ENCODE results near the gene RUBCN. TPM values are rescaled to one million over a fixed set of nuclear protein-coding genes. Genes with fewer than 3 reads are reported as not detected.

RUBCN gene
- total and polyA plus RNA-seq, 10 of the 15 experiments (the other 5 are each of a cell fraction or from before 2014, with no cell fraction given): 15.5 to 79.9 (median 40.4) TPM

DNA sequence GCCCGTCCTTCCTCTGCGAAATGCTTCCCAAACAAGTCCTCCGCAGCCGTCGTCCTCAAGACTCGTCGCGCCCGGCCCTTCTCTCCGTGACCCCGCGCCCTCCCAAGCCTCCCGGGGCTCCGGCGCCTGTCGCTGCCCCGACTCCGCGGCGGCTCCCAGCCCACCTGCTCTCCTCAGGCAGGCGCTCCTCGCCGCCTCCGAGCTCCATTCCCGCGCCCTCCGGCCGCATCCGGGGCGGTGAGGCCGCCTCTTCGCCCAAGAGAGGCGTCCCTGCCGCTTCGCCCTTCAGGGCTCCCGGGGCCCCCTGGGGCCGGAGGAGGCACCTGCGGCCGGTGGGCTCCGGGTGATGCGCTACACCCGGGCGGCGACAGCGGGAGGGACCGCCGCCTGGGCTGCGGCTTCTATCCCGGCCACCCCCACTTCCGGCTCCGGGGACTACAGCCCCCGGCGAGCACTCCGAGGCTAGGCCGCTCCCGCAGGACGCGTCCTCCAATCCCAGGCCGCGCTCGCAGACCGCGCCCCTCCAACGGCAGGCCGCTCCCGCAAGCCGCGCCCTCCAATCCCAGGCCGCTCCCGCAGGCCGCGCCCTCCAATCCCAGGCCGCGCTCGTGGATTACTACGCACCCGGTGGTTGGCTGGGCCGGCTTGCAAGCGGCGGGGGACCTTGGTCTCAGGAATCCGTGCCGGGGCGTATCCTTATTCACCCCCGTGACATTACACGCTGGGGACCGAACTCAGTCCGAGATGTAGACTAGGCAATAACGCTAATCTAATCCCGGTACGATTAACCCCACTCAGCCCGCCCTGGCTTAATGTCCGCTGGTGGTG lies at the start of gene RUBCN (continued):
- TF ChIP-seq CEBPZ (IDR thresholded peaks at IDR 0.05; ENCODE audit: low read depth, low read length): no peak
- TF ChIP-seq FOXK2 (IDR thresholded peaks at IDR 0.05): no peak
- TF ChIP-seq NR2C1 (IDR thresholded peaks at IDR 0.05): no peak
- TF ChIP-seq FOXM1 (IDR thresholded peaks at IDR 0.05; ENCODE audit: low read depth, low read length): no peak
- TF ChIP-seq HCFC1 (IDR thresholded peaks at IDR 0.05; ENCODE audit: low read length): peak; percentile 85
- TF ChIP-seq NFXL1 (IDR thresholded peaks at IDR 0.05; ENCODE audit: borderline replicate concordance): no peak
- TF ChIP-seq EZH2 (IDR thresholded peaks at IDR 0.05; ENCODE audit: borderline replicate concordance, control insufficient read depth, low read depth, low read length): no peak
- TF ChIP-seq KLF5 (IDR thresholded peaks at IDR 0.05; ENCODE audit: partially characterized antibody): peak; percentile 14
- peak; percentile 21 to 60; a peak in 2 of 4 replicates for TF ChIP-seq IKZF2 (IDR thresholded peaks at IDR 0.05)
- TF ChIP-seq, protein P1, sequence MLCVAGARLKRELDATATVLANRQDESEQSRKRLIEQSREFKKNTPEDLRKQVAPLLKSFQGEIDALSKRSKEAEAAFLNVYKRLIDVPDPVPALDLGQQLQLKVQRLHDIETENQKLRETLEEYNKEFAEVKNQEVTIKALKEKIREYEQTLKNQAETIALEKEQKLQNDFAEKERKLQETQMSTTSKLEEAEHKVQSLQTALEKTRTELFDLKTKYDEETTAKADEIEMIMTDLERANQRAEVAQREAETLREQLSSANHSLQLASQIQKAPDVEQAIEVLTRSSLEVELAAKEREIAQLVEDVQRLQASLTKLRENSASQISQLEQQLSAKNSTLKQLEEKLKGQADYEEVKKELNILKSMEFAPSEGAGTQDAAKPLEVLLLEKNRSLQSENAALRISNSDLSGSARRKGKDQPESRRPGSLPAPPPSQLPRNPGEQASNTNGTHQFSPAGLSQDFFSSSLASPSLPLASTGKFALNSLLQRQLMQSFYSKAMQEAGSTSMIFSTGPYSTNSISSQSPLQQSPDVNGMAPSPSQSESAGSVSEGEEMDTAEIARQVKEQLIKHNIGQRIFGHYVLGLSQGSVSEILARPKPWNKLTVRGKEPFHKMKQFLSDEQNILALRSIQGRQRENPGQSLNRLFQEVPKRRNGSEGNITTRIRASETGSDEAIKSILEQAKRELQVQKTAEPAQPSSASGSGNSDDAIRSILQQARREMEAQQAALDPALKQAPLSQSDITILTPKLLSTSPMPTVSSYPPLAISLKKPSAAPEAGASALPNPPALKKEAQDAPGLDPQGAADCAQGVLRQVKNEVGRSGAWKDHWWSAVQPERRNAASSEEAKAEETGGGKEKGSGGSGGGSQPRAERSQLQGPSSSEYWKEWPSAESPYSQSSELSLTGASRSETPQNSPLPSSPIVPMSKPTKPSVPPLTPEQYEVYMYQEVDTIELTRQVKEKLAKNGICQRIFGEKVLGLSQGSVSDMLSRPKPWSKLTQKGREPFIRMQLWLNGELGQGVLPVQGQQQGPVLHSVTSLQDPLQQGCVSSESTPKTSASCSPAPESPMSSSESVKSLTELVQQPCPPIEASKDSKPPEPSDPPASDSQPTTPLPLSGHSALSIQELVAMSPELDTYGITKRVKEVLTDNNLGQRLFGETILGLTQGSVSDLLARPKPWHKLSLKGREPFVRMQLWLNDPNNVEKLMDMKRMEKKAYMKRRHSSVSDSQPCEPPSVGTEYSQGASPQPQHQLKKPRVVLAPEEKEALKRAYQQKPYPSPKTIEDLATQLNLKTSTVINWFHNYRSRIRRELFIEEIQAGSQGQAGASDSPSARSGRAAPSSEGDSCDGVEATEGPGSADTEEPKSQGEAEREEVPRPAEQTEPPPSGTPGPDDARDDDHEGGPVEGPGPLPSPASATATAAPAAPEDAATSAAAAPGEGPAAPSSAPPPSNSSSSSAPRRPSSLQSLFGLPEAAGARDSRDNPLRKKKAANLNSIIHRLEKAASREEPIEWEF (IDR thresholded peaks at IDR 0.05; ENCODE audit: insufficient replicate concordance, low read depth, low read length): no peak
- peak in 1 of 2 experiments; percentile 77; a peak in 1 of 4 replicates for TF ChIP-seq BHLHE40 (IDR thresholded peaks at IDR 0.05; ENCODE audit: borderline replicate concordance in 1 of 2, low read depth in 2 of 2, low read length in 1 of 2)
- TF ChIP-seq ZBTB33 (IDR thresholded peaks at IDR 0.05): no peak
- TF ChIP-seq, protein P2, sequence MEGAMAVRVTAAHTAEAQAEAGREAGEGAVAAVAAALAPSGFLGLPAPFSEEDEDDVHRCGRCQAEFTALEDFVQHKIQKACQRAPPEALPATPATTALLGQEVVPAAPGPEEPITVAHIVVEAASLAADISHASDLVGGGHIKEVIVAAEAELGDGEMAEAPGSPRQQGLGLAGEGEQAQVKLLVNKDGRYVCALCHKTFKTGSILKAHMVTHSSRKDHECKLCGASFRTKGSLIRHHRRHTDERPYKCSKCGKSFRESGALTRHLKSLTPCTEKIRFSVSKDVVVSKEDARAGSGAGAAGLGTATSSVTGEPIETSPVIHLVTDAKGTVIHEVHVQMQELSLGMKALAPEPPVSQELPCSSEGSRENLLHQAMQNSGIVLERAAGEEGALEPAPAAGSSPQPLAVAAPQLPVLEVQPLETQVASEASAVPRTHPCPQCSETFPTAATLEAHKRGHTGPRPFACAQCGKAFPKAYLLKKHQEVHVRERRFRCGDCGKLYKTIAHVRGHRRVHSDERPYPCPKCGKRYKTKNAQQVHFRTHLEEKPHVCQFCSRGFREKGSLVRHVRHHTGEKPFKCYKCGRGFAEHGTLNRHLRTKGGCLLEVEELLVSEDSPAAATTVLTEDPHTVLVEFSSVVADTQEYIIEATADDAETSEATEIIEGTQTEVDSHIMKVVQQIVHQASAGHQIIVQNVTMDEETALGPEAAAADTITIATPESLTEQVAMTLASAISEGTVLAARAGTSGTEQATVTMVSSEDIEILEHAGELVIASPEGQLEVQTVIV (IDR thresholded peaks at IDR 0.05; ENCODE audit: borderline replicate concordance, partially characterized antibody): no peak
- peak; percentile 89 for TF ChIP-seq IKZF1 (conservative IDR thresholded peaks at IDR 0.05)
- TF ChIP-seq ESRRA (IDR thresholded peaks at IDR 0.05; ENCODE audit: low read length): no peak

All from GM12878 (cell line).